GM15510 (cell line): ENCODE data around the gene RNF167.

Source experiments
- POLR2A ChIP-seq: IDR thresholded peaks from 3 replicates; pipeline ENCODE4 v1.6.1; 2011; ENCODE audit warnings: borderline replicate concordance; ENCODE audit not compliant: insufficient read length; ENCODE audit errors: extremely low read depth

The RNF167 gene

DNA sequence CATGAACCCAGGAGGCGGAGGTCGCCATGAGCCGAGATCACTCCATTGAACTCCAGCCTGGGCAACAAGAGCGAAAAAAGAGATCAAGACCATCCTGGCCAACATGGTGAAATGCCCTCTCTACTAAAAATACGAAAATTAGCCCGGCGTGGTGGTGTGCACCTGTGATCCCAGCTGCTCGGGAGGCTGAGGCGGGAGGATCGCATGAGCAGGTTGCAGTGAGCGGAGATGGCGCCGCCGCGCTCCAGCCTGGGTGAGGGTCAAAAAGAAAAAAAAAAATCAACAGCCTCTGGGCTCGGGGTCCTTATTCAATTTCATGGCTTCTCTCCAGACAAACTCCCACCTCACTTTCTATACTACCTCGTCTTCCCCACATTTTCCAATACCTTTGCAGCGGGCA lies 11.2 kb upstream of the RNF167 start:
- no peak for TF ChIP-seq POLR2A

DNA sequence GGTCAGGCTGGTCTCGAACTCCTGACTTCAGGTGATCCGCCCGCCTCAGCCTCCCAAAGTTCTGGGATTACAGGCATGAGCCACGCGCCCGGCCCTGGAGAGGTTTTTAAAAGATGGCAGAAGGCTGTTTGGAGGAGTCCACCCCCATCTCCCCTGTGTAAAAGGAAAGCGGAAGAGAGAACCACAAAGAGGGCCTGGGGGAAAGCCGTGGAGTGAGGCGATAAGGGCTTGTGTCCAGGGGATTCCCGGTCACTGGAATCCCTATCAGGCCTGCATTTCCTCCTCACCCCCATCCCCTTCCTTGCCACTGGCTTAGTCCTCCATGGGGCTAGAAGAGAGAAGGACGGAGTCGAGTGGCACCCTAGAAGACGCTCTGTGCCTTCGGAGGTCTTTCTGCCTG lies 8.1 kb upstream of the RNF167 start, which contains the start of gene GP1BA:
Gene GP1BA (plus strand): TSS at position 315 of the 400 bp plus-strand sequence. CDS start 328 bp downstream, outside the sequence.
- no peak for TF ChIP-seq POLR2A

DNA sequence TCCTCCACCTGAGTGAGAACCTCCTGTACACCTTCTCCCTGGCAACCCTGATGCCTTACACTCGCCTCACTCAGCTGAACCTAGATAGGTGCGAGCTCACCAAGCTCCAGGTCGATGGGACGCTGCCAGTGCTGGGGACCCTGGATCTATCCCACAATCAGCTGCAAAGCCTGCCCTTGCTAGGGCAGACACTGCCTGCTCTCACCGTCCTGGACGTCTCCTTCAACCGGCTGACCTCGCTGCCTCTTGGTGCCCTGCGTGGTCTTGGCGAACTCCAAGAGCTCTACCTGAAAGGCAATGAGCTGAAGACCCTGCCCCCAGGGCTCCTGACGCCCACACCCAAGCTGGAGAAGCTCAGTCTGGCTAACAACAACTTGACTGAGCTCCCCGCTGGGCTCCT lies 7.3 kb upstream of the RNF167 start:
- TF ChIP-seq POLR2A = no peak

DNA sequence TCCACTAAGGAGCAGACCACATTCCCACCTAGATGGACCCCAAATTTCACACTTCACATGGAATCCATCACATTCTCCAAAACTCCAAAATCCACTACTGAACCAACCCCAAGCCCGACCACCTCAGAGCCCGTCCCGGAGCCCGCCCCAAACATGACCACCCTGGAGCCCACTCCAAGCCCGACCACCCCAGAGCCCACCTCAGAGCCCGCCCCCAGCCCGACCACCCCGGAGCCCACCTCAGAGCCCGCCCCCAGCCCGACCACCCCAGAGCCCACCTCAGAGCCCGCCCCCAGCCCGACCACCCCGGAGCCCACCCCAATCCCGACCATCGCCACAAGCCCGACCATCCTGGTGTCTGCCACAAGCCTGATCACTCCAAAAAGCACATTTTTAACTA lies 6.4 kb upstream of the RNF167 start:
- TF ChIP-seq POLR2A = no peak

DNA sequence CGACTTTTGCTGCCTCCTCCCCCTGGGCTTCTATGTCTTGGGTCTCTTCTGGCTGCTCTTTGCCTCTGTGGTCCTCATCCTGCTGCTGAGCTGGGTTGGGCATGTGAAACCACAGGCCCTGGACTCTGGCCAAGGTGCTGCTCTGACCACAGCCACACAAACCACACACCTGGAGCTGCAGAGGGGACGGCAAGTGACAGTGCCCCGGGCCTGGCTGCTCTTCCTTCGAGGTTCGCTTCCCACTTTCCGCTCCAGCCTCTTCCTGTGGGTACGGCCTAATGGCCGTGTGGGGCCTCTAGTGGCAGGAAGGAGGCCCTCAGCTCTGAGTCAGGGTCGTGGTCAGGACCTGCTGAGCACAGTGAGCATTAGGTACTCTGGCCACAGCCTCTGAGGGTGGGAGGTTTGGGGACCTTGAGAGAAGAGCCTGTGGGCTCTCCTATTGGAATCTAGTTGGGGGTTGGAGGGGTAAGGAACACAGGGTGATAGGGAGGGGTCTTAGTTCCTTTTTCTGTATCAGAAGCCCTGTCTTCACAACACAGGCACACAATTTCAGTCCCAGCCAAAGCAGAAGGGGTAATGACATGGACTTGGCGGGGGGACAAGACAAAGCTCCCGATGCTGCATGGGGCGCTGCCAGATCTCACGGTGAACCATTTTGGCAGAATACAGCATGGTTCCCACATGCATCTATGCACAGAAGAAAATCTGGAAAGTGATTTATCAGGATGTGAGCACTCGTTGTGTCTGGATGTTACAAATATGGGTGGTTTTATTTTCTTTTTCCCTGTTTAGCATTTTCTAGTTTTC lies 5.7 kb upstream of the RNF167 start:
- TF ChIP-seq POLR2A = no peak

DNA sequence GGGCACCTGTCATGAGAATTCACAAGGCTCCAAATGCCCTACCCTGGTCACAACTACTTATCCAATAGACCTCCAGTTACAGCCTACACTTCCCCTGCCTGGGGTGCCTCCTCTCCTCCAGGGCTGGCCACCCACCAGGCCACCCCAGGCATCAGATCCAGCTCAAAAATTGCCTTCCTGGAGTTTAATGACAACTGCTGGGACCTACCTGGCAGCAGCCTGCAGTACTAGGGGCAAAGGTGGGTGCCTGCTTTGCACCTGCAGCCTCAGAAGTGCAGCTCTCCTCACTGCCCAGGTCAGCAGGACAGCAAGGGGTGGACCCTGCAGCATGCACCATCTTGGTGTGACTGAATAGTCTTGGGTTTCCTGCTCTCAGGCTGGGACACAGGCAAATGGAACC lies 4.4 kb upstream of the RNF167 start:
- TF ChIP-seq POLR2A = no peak

DNA sequence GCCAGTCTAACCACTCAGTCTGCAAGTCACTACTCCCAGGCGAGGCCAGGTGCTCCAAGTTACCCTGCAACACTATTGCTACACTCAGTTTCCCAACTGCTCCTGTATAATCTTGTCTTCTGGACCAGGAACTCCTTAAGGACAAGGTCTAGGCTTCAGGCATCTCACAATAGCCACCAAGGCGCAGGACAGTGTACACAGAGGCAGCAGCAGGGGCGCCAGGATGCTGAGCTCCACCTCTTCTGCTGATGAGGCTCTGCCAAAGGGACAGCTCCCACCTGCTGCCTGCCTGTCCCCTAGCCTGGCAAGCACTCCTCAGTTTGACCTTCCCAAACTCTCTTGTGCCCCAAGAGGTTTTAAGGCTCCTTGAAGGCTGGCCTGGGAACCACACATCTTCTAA lies 3.6 kb upstream of the RNF167 start:
- no peak for TF ChIP-seq POLR2A

DNA sequence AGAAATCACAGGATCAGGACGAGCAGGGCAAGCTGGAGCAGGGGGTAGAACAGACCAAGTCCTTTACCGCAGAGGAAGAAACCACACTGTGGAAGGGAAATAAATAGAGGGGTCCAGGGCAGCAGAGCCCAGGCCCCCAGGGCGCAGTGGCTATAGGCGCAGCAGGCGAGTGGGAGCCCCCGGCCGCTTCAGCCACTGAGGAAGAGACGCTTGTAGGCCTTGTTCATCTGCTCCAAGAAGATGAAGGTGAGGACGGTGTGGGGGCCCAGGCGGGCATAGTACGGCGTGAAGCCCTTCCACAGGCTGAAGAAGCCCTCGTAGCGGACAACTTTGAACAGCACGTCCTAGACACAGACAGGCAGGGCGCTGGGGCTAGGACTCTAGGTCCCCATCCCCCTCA lies 2.5 kb upstream of the RNF167 start:
- no peak for TF ChIP-seq POLR2A

DNA sequence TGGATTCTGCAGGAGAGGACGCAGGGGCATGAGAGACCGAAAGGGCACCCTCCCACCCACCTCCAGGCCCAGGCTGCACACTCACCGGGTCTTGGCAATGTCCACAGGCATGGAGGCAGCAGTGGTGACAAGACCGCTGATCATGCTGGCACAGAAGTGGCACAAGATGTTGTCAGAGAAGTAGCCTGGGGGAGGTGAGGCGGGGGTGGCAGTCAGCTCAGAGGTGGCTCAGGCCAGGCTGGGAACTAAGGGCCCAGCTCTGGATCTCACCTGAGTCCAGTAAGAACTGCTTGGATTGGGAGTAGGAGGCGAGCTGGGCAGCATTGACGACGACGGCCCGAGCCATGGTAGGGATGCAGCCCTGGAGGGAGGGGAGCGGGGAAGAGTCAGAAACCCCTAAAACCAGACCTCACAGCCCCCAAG lies 2.0 kb upstream of the RNF167 start:
- no peak for TF ChIP-seq POLR2A

DNA sequence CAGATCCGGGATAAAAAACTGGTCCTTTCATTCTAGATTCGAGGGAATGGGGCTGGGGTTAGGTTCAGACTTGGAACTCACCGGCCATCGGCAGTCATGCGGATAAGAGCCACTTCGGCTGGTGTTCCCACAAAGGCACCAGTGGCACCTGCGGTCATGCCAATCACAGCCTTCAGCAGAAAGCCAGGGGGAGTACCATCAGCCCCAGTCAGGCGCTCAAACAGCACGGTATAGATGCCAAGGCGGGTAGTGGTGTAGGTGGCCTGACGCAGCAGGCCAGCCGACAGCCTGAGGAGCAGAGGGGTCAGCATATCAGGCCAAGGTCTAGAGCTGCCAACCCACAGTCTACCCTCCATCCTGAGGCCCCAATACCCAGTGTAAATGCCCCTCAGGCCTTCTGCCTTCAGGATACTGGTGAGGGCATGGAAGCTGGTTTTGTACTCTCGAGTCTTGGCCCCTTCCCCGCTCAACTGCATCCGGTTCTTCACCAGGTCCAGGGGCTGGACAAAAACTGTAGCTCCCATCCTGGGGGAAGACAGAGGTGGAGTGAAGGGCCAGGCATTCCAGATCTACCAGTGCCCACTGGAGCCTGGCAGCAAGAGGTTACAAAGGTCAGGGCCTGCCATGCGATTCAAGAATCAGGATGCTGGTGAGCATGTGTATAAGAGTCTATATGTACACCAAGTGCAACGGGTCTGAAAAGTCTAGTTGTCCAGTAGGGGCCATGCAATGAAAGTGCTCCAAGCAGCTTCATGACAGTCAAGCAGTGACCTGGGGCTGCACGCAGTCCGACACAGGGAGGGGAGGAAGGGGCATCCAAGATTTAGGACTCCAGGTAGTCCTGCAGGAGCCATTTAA lies 1.2 kb upstream of the RNF167 start:
- TF ChIP-seq POLR2A = no peak

DNA sequence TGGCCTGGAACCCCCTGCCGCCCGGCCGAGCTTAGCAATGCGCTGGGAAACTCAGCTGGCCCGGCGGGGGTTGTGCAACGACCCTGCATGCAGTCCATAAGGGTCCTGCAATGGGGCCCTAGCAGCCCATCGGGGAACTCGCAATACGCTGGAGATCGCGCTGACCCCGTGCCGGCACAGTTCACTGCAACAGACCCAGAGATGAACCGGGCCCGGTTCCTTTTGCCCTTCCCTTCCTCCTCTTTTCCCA lies 597 bp upstream of the RNF167 start:
- TF ChIP-seq POLR2A = no peak

DNA sequence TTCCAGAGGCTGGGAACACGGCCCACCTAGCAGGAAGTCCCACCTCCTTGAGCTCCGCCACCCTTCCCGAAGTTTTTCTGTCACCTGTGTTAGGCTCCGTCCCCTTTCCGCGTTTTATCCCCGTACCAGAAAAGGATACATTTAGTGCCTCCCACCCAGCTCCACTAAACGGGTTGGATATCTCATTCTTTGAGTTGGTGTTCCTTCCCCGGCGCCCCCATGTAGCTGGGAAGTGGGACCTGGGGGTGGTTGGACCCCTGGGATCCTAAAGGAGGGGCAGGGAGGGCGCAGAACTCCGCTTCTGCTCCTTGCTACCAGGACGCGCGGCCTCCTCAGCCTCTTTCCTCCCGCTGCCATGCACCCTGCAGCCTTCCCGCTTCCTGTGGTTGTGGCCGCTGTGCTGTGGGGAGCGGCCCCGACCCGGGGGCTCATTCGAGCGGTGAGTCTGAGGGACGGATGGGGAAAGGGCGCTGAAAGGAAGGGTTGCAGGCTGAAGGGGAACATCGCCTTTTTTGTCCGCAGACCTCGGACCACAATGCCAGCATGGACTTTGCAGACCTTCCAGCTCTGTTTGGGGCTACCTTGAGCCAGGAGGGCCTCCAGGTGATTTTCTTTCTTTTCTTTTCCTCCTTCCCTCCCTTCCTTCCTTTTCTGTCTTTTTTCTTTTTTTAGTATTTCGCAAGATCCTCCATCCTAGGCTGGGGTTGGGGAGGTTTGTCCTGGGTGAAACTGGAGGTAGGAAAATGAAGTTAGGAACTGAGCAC lies 669 bp downstream of the RNF167 start:
- no peak for TF ChIP-seq POLR2A

DNA sequence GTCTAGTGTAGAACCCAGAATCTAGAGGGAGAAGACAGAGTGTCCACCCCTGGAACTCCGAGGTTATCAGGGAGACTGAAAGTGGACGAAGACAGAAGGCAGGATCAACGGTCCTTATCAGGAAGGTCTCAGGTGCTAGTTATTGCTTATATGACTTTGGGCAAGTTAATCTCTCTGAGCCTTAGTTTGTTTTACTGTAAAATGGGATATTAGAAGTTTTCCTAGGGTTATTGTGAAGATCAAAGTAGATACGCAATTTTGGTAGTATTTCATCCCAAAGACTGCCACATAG lies 1.2 kb downstream of the RNF167 start:
- TF ChIP-seq POLR2A = no peak

DNA sequence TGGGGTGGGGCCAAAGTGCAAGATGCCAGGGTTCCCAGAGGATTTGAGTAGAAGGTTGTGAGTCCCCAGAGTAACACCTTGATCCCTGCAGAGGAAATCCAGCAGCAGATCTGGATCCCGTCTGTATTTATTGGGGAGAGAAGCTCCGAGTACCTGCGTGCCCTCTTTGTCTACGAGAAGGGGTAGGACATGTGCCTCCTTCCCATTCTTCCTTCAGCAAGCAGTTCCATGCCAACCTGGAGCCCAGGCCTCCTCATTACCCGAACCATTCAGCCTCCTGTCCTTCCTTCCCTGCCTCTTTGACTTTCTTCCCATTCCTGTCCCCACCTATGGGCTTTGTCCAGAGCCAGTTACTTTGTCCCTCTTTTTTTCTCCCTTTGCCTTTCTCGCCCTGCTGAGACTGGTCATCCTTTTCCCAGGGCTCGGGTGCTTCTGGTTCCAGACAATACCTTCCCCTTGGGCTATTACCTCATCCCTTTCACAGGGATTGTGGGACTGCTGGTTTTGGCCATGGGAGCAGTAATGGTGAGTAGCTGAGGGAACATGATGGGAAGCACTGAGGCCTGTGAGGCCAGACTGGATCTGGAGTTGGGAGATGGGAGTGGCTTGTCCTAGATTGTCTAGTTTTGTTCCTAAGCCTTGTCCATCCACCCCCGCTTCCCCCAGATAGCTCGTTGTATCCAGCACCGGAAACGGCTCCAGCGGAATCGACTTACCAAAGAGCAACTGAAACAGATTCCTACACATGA lies 2.9 kb downstream of the RNF167 start:
- TF ChIP-seq POLR2A = no peak

DNA sequence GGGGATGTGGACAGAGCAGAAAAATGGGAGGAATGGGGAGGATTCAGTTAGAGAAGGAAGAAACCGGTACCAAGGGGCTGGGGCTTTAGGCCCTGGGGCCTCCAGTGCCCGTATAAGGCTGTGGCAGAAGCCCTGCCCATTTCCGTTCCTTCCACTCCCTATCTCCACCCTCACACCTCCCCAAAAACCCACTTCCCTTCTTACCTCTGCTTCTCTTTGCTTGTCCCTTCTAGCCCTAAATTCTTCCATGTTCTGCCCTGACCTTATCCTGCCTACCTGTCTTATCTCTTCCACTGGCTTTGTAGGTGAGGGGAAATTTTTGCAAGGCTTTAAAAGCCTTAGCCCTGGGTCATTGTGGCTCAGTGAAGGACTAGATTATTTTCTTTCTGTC lies 4.1 kb downstream of the RNF167 start:
- TF ChIP-seq POLR2A = no peak

DNA sequence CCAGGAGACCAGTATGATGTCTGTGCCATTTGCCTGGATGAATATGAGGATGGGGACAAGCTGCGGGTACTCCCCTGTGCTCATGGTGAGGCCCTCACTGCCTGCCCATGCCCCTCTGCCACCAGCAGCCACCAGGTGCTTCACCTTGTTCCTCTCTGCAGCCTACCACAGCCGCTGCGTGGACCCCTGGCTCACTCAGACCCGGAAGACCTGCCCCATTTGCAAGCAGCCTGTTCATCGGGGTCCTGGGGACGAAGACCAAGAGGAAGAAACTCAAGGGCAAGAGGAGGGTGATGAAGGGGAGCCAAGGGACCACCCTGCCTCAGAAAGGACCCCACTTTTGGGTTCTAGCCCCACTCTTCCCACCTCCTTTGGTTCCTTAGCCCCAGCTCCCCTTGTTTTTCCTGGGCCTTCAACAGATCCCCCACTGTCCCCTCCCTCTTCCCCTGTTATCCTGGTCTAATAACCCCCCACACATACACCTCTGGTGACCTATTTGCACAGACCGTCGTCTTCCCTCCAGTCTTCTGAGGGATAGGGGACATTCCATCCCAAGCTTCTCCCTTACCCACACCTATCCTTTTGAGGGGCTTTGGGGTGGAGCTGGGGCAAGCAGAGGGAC lies 4.6 kb downstream of the RNF167 start:
- TF ChIP-seq POLR2A = peak; percentile 32
